Loucy (cell line): Measurements from ENCODE around the gene DOCK3.

Experiments
- EZH2phosphoT487 ChIP-seq: fragments of 200-600 bp; IDR thresholded peaks from 2 replicates; pipeline ENCODE4 v1.6.1; 2018; ENCODE audit warnings: antibody characterized with exemption, mild to moderate bottlenecking, moderate library complexity, borderline replicate concordance
- TF ChIP-seq, protein P1 (sequence below): fragments of 200-600 bp; sonication (generic); conservative IDR thresholded peaks from 2 replicates; pipeline ENCODE4 v1.5.1; 2014; ENCODE audit warnings: mild to moderate bottlenecking, antibody characterized with exemption, low read length

DNA sequence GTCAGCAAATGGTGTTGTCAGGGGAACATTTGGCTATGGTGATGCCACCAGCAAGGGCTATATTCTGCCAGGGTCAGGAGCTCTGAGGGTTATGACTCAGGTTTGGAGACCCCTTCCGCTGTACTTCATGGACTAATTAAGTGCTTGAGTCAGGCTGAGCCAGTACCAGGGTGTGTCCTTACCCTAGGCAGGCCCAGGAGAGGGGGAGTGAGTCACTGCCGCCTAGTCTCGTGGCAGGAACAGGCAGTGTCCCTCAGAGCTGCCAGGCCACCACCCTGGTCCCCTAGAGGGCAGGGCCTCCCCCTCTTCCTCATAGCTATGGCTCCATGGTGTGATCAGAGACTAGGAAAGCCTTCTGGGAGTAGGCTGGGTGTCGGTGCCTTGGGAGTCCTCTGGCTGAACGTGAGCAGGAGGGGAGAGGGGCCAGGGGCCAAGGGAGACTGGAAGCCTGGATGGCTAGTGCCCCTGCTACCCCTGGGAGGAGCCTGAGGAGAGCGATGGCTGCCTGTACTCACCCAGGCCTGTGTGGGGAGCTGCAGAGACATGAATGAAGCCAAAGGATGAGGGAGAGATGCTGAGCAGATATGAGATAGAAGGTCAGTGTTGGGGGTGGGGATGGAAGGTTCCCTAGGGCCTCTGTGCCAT lies 47.2 kb upstream of the DOCK3 start:
- TF ChIP-seq, protein P1, sequence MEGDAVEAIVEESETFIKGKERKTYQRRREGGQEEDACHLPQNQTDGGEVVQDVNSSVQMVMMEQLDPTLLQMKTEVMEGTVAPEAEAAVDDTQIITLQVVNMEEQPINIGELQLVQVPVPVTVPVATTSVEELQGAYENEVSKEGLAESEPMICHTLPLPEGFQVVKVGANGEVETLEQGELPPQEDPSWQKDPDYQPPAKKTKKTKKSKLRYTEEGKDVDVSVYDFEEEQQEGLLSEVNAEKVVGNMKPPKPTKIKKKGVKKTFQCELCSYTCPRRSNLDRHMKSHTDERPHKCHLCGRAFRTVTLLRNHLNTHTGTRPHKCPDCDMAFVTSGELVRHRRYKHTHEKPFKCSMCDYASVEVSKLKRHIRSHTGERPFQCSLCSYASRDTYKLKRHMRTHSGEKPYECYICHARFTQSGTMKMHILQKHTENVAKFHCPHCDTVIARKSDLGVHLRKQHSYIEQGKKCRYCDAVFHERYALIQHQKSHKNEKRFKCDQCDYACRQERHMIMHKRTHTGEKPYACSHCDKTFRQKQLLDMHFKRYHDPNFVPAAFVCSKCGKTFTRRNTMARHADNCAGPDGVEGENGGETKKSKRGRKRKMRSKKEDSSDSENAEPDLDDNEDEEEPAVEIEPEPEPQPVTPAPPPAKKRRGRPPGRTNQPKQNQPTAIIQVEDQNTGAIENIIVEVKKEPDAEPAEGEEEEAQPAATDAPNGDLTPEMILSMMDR = peak; percentile 78
- no peak for TF ChIP-seq EZH2phosphoT487
